Measurements from ENCODE around the gene NR2F2. TPM values are rescaled to one million over a fixed set of nuclear protein-coding genes. Genes with fewer than 3 reads are reported as not detected.

The NR2F2 gene
- polyA plus RNA-seq, 1 of the 3 experiments (the other 2 are of a cell fraction), result 3.9 TPM

DNA sequence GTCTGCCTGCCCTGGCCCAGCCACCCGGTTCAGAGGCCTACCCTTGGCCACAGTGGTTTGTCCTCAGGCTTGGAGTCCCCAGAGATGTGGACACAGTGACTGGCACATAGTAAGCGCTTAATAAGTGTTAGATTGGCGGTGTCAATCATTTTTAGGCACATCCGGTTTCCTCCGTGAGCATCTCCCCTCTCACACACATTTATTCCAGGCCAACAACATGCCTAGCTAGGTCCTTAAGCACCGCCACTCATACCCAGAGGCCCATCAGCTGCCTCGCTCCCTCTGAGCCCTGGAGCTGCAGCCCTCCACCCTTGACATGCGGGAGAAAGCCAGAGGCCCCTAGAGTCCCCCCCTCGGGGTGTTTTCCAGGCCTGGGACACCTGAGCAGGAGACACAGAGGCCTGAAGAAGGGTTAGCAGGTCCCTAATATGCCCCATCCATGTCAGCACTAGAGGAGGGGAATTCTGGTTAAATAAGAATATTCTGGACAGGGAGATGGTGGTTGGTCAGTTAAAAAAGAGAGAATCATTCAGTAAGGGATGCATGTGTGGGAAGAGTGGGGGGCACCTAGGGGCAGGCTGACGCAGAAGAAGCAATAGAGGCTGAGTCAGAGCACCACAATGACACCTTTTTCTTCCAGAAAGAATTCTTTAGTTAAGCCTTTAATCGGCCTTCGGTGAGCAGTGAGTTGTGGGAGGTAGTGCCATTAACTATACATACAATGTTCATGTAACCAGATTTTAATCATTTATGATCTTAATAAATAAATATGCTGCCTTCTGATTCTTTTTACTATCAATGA lies 22.3 kb downstream of the NR2F2 start:
- Histone ChIP-seq H3K9ac (no peak overlapping the region), H3K36me3 (replicated peaks in 1 of 2; ENCODE audit: control insufficient read depth in 1 of 2, insufficient read depth in 2 of 2, low read length in 1 of 2) (no peaks in the 10 kb centered on the region), H3K4me1 (ENCODE audit: control insufficient read depth in 1 of 2, insufficient read depth in 2 of 2, low read depth in 1 of 2, low read length in 1 of 2) (peaks cover 0 to 4% of the 10 kb centered on the region in 2 experiments; a peak in 2 of 4 replicates), H2AFZ (ENCODE audit: low read depth) (no peak overlapping the region), H3F3A (replicated peaks; ENCODE audit: insufficient read depth) (peaks cover 3% of the 10 kb centered on the region), H3K4me2 (no peak overlapping the region), H3K9me3 (no peaks in the 10 kb centered on the region), H3K79me2 (ENCODE audit: insufficient read depth) (no peaks in the 10 kb centered on the region), H3K4me3 (ENCODE audit: low read depth in 2 of 2, low read length in 1 of 2) (no peak overlapping the region), H4K20me1 (ENCODE audit: insufficient read depth) (no peaks in the 10 kb centered on the region), H3K9me2 (no peaks in the 10 kb centered on the region), H3K27me3 (ENCODE audit: insufficient read depth) (peaks cover 90% of the 10 kb centered on the region), H3K27ac (ENCODE audit: low read depth in 2 of 2, low read length in 1 of 2) (no peak overlapping the region)
- no peak for DNase-seq
- TF ChIP-seq REST (IDR thresholded peaks at IDR 0.05; ENCODE audit: low read depth, low read length) (no peak), YY1 (IDR thresholded peaks at IDR 0.05; ENCODE audit: low read depth) (no peak), PBX3 (IDR thresholded peaks at IDR 0.05) (no peak), RFX5 (IDR thresholded peaks at IDR 0.05; ENCODE audit: low read length) (no peak), TCF12 (IDR thresholded peaks at IDR 0.05) (no peak), RAD21 (IDR thresholded peaks at IDR 0.05; ENCODE audit: low read length) (no peak), POLR2AphosphoS5 (IDR thresholded peaks at IDR 0.05; ENCODE audit: low read depth, low read length) (no peak), NFIC (IDR thresholded peaks at IDR 0.05; ENCODE audit: borderline replicate concordance) (no peak), SIN3A (IDR thresholded peaks at IDR 0.05; ENCODE audit: borderline replicate concordance, low read depth, low read length) (no peak), MEF2A (IDR thresholded peaks at IDR 0.05; ENCODE audit: borderline replicate concordance, low read depth) (no peak), IRF3 (IDR thresholded peaks at IDR 0.05; ENCODE audit: low read depth, low read length) (no peak), FOSL2 (IDR thresholded peaks at IDR 0.05; ENCODE audit: borderline replicate concordance, low read depth) (no peak)
- TF ChIP-seq, protein P1, sequence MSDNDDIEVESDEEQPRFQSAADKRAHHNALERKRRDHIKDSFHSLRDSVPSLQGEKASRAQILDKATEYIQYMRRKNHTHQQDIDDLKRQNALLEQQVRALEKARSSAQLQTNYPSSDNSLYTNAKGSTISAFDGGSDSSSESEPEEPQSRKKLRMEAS (IDR thresholded peaks at IDR 0.05; ENCODE audit: low read depth), result no peak
- TF ChIP-seq, protein P2, sequence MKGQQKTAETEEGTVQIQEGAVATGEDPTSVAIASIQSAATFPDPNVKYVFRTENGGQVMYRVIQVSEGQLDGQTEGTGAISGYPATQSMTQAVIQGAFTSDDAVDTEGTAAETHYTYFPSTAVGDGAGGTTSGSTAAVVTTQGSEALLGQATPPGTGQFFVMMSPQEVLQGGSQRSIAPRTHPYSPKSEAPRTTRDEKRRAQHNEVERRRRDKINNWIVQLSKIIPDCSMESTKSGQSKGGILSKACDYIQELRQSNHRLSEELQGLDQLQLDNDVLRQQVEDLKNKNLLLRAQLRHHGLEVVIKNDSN (IDR thresholded peaks at IDR 0.05; ENCODE audit: borderline replicate concordance, low read depth), result no peak
- TF ChIP-seq, protein P3, sequence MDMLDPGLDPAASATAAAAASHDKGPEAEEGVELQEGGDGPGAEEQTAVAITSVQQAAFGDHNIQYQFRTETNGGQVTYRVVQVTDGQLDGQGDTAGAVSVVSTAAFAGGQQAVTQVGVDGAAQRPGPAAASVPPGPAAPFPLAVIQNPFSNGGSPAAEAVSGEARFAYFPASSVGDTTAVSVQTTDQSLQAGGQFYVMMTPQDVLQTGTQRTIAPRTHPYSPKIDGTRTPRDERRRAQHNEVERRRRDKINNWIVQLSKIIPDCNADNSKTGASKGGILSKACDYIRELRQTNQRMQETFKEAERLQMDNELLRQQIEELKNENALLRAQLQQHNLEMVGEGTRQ (IDR thresholded peaks at IDR 0.05; ENCODE audit: borderline replicate concordance, low read depth, low read length), result no peak
- POLR2A ChIA-PET, result no interaction called here
- CTCF ChIA-PET, result interaction anchor here (0.6 to 8.0 kb wide), 3 partner anchors 26 to 451 kb away, joined by 3 to 102 read pairs (median 3); no protein-coding TSS in a partner anchor
- WGBS (ENCODE audit: low lambda C conversion rate), result 43% methylated on average over 10 of the region's 12 CpGs
